Skin epidermis (tissue), 12 donors: ENCODE measurements around the gene NAA25.
A peak's percentile ranks its signal among the peaks of the same experiment; 100 is the strongest.

Source experiments
- H3K27ac ChIP-seq, 21 experiments: fragments of 200-600 bp; sonication (generic) in 11 of 21; one replicate each; pipeline ENCODE4 v1.5.0; 2020; ENCODE audit warnings: mild to moderate bottlenecking in 3 of 21, inconsistent platforms in 2 of 21, moderate library complexity in 2 of 21
- H3K4me3 ChIP-seq, 7 experiments: fragments of 200-600 bp; sonication (generic) in 2 of 7; one replicate each; pipeline ENCODE4 v1.5.0; 2020; ENCODE audit warnings: inconsistent platforms in 2 of 7, mild to moderate bottlenecking in 2 of 7, moderate library complexity in 1 of 7

Gene NAA25

DNA sequence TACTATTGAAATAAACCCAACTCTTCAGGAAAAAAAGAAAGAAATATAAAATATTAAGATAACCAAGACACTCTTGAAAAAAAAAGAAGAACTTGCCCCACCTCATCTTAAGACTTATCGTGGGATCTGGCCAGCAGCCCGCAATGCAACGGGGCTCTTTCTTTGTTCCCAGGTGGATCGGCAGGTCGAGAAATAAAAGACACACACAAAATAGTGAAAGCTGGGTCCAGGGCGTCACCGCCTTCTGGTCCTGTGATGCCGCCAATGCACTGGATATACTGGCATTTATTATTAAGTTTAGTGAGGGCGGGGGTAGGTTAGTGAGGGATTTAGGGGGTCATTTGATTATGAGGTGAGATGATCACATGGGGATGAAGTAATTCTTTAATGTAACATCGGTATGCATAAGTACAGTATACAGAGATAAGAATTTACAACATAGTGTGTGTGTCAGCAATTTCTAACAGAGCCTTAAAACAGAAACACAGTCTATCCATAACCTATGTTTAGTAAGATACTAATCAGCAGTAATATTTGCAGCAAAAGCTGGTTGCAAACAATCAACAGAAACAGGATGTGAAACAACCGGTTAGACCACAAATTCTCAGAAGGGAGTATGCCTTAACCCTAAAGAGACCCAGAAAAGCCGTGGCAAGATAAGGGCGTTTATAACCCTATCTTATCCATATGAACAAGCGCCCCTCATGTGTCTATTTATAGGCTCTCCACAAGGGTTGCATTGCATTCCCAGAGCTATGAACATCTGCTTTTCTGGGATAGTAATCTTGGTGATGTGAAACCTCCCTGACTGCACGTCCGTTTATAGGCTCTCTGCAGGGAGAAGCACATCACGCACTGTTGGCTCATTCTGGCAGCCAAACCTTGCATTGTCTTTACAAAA lies 114.1 kb downstream of the NAA25 start:
- H3K27ac ChIP-seq, result peak overlapping the region in 11 of 21 experiments; percentile 24 to 88 (median 51)
- H3K4me3 ChIP-seq, result peak overlapping the region; percentile 5 to 27 (median 14)

DNA sequence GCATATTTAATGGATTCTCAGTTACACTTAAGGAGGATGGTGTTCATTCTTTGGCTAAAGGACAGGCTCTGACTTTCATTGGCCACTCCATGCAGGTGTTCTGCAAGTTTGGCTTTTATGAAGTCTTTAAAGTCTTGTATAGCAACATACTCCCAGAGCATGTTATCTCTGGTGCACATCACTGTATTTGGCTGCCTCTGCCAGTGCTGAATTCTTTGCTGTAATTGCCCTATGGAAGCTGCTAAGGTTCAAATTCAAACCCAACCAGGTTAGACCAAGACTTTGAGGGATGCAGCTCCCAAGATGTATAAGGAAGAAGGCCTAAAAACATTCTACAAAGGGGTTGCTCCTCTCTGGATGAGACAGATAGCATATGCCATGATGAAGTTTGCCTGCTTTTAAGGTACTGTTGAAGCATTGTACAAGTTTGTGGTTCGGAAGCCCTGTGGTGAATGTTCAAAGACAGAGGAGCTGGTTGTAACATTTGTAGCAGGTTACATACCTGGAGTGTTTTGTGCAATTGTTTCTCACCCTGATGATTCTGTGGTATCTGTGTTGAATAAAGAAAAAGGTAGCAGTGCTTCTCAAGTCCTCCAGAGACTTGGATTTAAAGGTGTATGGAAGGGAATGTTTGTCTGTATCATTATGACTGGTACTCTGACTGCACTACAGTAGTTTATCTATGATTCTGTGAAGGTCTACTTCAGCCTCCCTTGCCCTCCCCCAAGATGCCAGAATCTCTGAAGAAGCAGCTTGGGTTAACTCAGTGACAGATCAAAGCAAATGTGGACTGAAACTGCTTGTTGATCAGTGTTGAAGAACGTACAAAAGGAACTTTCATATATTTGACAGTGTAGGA lies 115.1 kb downstream of the NAA25 start:
- peak overlapping the region in 10 of 21 experiments; percentile 24 to 88 (median 54) for H3K27ac ChIP-seq
- H3K4me3 ChIP-seq, result peak overlapping the region in 4 of 7 experiments; percentile 6 to 27 (median 19)

DNA sequence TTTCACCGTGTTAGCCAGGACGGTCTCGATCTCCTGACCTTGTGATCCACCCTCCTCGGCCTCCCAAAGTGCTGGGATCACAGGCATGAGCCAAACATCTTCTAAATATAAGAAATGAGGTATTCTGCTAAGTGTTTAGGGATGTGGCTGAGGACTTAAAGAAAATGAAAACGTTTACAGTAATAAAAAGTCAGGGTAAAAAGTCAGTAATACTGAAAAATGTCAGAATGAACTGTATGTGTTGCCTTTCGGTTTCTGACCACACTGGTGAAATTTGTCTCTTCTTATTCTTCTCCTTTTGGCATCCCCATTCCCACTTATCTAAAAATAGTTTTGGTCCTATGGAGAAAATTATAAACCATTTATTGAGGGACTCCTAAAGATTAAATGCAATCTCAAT lies 116.1 kb downstream of the NAA25 start:
- H3K4me3 ChIP-seq, result no peak overlapping the region
- peak overlapping the region in 2 of 21 experiments; percentile 79 to 88 for H3K27ac ChIP-seq

DNA sequence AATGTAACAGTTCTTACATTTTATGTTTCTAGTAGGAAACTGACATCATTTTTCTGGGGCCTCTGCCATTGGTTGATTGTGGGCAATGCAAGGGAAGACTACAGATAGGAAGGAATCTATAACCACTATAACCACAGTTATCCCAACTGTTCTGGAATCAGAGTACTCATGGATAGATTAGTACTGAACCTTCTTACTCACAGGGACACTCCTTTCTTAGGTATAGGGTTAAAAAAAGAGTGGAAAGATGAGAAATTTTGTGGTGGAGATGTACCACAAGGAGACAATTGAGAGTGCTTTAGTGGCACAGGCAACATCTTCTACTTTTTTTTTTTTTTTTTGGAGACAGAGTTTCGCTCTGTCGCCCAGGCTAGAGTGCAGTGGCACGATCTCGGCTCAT lies 116.6 kb downstream of the NAA25 start:
- no peak overlapping the region for H3K4me3 ChIP-seq
- H3K27ac ChIP-seq, result peak overlapping the region in 2 of 21 experiments; percentile 27 to 88

DNA sequence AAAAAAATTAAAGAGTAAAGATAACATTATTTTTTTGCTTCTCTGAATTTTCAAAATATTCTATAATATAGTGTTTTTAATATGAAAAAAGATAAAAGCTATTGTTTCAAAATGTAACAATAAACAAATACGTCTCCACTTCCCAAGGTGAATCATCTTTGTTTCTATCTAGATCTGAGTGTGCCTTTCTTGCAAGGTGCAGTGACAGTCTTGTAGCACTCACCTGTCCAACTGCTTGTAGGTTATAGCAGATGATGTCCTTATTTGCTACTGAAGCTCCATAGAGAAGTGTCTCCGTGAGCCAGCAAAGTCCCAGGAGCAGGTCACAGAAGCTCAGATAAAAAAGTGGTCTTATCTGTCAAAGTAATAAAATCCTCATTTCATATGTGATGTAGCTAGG lies 117.0 kb downstream of the NAA25 start:
- Histone ChIP-seq H3K27ac (peak overlapping the region in 2 of 21 experiments; percentile 27 to 88), H3K4me3 (no peak overlapping the region)

DNA sequence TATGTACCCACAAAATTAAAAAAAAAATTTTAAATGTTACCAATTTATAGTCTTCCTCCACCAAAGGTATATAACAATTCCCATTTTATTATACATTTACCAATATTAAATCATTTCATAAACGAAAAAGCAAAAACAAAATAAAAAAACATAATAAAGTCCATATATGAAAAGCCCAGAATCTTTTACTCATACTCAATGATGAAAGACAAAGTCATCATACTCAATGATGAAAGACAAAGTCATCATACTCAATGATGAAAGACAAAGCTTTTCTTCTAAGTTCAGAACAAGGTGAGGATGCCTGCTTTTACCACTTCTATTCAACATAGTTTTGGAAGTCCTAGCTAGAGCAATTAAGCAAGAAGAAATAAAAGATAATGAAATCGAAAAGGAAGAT lies 123.8 kb downstream of the NAA25 start:
- H3K4me3 ChIP-seq, result no peak overlapping the region
- no peak overlapping the region for H3K27ac ChIP-seq

DNA sequence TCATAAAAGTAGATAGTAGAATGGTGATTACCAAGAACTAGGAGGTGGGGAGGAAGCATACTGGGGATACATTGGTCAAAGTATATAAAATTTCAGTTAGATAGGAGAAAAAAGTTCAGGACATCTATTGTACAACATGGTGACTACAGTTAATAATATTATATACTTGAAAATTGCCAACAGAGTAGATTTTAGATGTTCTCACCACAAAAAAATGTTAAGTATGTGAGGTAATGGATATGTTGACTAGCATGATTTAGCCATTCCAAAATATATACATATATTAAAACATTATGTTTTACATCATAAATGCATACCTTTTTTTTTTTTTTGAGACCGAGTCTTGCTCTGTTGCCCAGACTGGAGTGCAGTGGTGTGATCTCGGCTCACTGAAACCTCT lies 126.6 kb downstream of the NAA25 start:
- no peak overlapping the region for H3K4me3 ChIP-seq

DNA sequence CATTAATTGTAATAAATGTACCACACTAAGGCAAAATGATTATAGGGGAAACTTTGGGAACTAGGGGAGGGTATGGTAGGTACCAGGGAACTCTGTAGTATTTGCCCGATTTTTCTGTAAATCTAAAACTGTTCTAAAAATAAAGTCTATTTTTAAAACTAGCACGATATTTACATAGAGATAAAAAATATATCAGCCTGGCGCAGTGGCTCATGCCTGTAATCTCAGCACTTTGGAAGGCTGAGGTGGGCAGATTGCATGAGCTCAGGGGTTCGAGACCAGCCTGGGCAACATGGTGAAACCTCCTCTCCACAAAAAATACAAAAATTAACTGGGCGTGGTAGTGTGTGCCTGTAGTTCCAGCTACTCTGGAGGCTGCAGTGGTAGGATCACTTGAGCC lies 128.0 kb downstream of the NAA25 start:
- H3K4me3 ChIP-seq, result no peak overlapping the region
- no peak overlapping the region for H3K27ac ChIP-seq

More for the DNA sequence above, 126.6 kb downstream of the NAA25 start:
- H3K27ac ChIP-seq, result no peak overlapping the region

DNA sequence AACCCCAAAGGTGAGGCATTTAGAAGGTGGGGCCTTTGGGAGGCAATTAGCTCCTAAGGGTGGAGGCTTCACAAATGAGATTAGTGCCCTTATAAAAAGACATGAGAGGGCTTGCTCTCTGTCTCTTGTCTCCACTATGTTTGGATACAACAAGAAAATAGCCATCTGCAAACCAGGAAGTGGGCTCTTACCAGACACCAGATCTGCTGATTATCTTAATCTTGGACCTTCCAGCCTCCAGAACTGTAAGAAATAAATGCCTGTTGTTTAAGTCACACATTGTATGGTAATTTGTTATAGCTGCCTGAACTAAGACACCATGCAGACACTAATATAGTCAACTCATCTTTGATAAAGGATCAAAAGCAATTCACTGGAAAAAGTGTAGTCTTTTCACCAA lies 130.0 kb downstream of the NAA25 start:
- Histone ChIP-seq H3K4me3 (no peak overlapping the region), H3K27ac (no peak overlapping the region)

DNA sequence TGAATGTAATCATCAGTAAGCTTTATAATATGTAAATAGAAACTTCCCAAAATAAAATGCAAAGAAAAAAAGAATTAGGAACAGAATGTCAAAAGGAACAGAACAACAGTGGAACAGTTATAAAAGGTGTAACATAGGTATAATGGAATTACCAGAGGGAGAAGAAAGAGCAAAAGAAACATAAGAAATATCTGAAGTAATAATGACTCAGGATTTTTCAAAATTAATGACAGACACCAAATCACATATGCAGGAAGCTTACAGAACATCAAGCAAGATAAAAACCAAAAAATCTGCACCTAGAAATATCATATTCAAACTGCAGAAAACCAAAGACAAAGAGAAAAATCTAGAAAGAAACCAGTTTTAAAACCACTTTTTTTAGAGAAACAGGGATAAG lies 131.7 kb downstream of the NAA25 start:
- H3K4me3 ChIP-seq, result no peak overlapping the region
- no peak overlapping the region for H3K27ac ChIP-seq
